Prostate gland (tissue), 2 donors: ENCODE measurements around the gene FAF1.

Source experiments
- POLR2A ChIP-seq: fragments of 450-650 bp; IDR thresholded peaks from one replicate; pipeline ENCODE4 v1.6.1; 2016; ENCODE audit warnings: antibody characterized with exemption, mild to moderate bottlenecking
- POLR2AphosphoS5 ChIP-seq: sonication (generic); formaldehyde crosslinking; IDR thresholded peaks from one replicate; pipeline ENCODE4 v1.6.1; 2017; ENCODE audit warnings: antibody characterized with exemption
- TF ChIP-seq, protein P1 (sequence below), 4 experiments: fragments of 200-600 bp in 2 of 4; fragments of 450-650 bp in 2 of 4; sonication (generic) in 2 of 4; IDR thresholded peaks; 1 replicate in 3 of 4; 2 replicates in 1 of 4; pipeline ENCODE4 v1.5.1; 2016 to 2019; ENCODE audit warnings: antibody characterized with exemption in 4 of 4, mild to moderate bottlenecking in 2 of 4, moderate library complexity in 2 of 4

DNA sequence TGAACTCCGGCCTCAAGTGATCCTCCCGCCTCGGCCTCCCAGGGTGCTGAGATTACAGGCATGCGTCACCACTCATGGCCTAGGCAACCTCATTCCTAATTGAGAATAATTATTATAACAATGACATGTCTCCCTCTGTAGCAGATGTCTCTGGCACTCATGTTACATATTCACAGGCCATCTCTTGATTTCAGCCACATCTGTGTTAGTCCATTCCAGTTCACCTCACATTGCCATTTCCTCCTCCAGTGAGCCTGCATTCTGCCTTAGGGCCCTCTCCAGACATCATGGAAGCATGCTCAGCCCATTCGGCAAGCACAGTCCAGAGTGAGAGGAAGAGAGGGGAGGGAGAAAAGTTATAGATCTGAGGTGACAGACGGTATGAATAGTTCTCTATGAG lies 42.4 kb upstream of the FAF1 start:
- TF ChIP-seq, protein P1, sequence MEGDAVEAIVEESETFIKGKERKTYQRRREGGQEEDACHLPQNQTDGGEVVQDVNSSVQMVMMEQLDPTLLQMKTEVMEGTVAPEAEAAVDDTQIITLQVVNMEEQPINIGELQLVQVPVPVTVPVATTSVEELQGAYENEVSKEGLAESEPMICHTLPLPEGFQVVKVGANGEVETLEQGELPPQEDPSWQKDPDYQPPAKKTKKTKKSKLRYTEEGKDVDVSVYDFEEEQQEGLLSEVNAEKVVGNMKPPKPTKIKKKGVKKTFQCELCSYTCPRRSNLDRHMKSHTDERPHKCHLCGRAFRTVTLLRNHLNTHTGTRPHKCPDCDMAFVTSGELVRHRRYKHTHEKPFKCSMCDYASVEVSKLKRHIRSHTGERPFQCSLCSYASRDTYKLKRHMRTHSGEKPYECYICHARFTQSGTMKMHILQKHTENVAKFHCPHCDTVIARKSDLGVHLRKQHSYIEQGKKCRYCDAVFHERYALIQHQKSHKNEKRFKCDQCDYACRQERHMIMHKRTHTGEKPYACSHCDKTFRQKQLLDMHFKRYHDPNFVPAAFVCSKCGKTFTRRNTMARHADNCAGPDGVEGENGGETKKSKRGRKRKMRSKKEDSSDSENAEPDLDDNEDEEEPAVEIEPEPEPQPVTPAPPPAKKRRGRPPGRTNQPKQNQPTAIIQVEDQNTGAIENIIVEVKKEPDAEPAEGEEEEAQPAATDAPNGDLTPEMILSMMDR (IDR thresholded peaks at IDR 0.05): no peak
- no peak for TF ChIP-seq POLR2A
- TF ChIP-seq POLR2AphosphoS5: no peak
